Measurements from ENCODE around the gene LYZL6. TPM values are rescaled to one million over a fixed set of nuclear protein-coding genes. Genes with fewer than 3 reads are reported as not detected.
A peak's percentile ranks its signal among the peaks of the same experiment; 100 is the strongest.

LYZL6 gene
- total and polyA plus RNA-seq, 4 experiments from 2014 or later = not detected

- ChIA-PET POLR2A (ENCODE audit: partially characterized antibody) (interaction anchor here (0.8 kb wide), 1 partner anchor 94 kb away, joined by 3 read pairs; no protein-coding TSS in a partner anchor), CTCF (ENCODE audit: partially characterized antibody) (interaction anchor here (0.7 to 2.4 kb wide), 25 partner anchors 8 to 513 kb away, joined by 3 to 14 read pairs (median 4); partner anchors contain the start of gene LYZL6)
- no peaks in the 10 kb centered on the region for H3K4me1 ChIP-seq (ENCODE audit: insufficient read depth, low read length)
- H3K27ac ChIP-seq (ENCODE audit: low read depth, low read length) = no peak overlapping the region
- Mint-ChIP-seq H3K9me3 (peaks cover 0 to 2% (median 0%) of the 10 kb centered on the region in 8 donors), H3K27ac (no peak overlapping the region), H3K27me3 (peaks cover 0 to 4% of the 10 kb centered on the region in 2 donors), H3K4me3 (peak overlapping the region in 1 of 8 donors; percentile 29), H3K36me3 (no peaks in the 10 kb centered on the region), H3K4me1 (peaks cover 0 to 3% (median under 1%) of the 10 kb centered on the region in 4 donors)
- H3K36me3 ChIP-seq (ENCODE audit: insufficient read depth, low read length) = no peaks in the 10 kb centered on the region
- no peaks in the 10 kb centered on the region for H3K27me3 ChIP-seq (ENCODE audit: insufficient read depth, low read length)
- intact Hi-C loops (cut with micrococcal nuclease) = loop anchor here (1.0 kb wide), 3 partner anchors 103 to 514 kb away; no protein-coding TSS in a partner anchor
- H3K4me3 ChIP-seq (ENCODE audit: low read length in 2 of 2) = no peak overlapping the region
- peak; percentile 52 to 64 (median 56) for DNase-seq
- no peaks in the 10 kb centered on the region for H3K9me3 ChIP-seq (ENCODE audit: control insufficient read depth in 1 of 2, low read length in 2 of 2)
These were observed 26.3 kb upstream of the LYZL6 start for GRCh38 chr17:35969558-35970380.

GRCh38 chr17:35968520-35969054 is 25.1 kb upstream of the LYZL6 start:
- intact Hi-C loops (cut with micrococcal nuclease) = loop anchor here (1.0 kb wide), 3 partner anchors 104 to 515 kb away; no protein-coding TSS in a partner anchor
- H3K27me3 Mint-ChIP-seq = peaks cover 0 to 4% of the 10 kb centered on the region in 2 donors
- no peak overlapping the region for H3K4me3 Mint-ChIP-seq
- no peaks in the 10 kb centered on the region for H3K4me1 ChIP-seq (ENCODE audit: insufficient read depth, low read length)
- H3K27ac Mint-ChIP-seq = no peak overlapping the region
- POLR2A ChIA-PET (ENCODE audit: partially characterized antibody) = no interaction called here
- DNase-seq = no peak
- H3K4me1 Mint-ChIP-seq = peaks cover 0 to 3% (median under 1%) of the 10 kb centered on the region in 4 donors
- H3K36me3 Mint-ChIP-seq = no peaks in the 10 kb centered on the region
- H3K36me3 ChIP-seq (ENCODE audit: insufficient read depth, low read length) = no peaks in the 10 kb centered on the region
- H3K9me3 Mint-ChIP-seq = peaks cover 0 to 2% (median 0%) of the 10 kb centered on the region in 8 donors
- H3K27me3 ChIP-seq (ENCODE audit: insufficient read depth, low read length) = no peaks in the 10 kb centered on the region
- no peak overlapping the region for H3K4me3 ChIP-seq (ENCODE audit: low read length in 2 of 2)
- H3K27ac ChIP-seq (ENCODE audit: low read depth, low read length) = no peak overlapping the region
- CTCF ChIA-PET (ENCODE audit: partially characterized antibody) = interaction anchor here (0.7 to 2.4 kb wide), 20 partner anchors 8 to 509 kb away, joined by 3 to 14 read pairs (median 4); no protein-coding TSS in a partner anchor
- no peaks in the 10 kb centered on the region for H3K9me3 ChIP-seq (ENCODE audit: control insufficient read depth in 1 of 2, low read length in 2 of 2)

- CTCF ChIA-PET (ENCODE audit: partially characterized antibody) = interaction anchor here (1.1 to 1.6 kb wide), 2 partner anchors 11 to 201 kb away, joined by 5 to 11 read pairs; no protein-coding TSS in a partner anchor
- H3K36me3 Mint-ChIP-seq = no peaks in the 10 kb centered on the region
- H3K4me1 Mint-ChIP-seq = peaks cover 0 to 3% (median 0%) of the 10 kb centered on the region in 4 donors
- Histone ChIP-seq H3K27me3 (ENCODE audit: insufficient read depth, low read length) (no peaks in the 10 kb centered on the region), H3K4me1 (ENCODE audit: insufficient read depth, low read length) (no peaks in the 10 kb centered on the region), H3K27ac (ENCODE audit: low read depth, low read length) (no peak overlapping the region), H3K4me3 (ENCODE audit: low read length in 2 of 2) (no peak overlapping the region), H3K36me3 (ENCODE audit: insufficient read depth, low read length) (no peaks in the 10 kb centered on the region), H3K9me3 (ENCODE audit: control insufficient read depth in 1 of 2, low read length in 2 of 2) (no peaks in the 10 kb centered on the region)
- peaks cover 0 to 2% (median 0%) of the 10 kb centered on the region in 8 donors for H3K9me3 Mint-ChIP-seq
- intact Hi-C loops (cut with micrococcal nuclease) = no loop called here
- no peak overlapping the region for H3K4me3 Mint-ChIP-seq
- peaks cover 4% of the 10 kb centered on the region in 2 donors for H3K27me3 Mint-ChIP-seq
- no peak overlapping the region for H3K27ac Mint-ChIP-seq
- POLR2A ChIA-PET (ENCODE audit: partially characterized antibody) = no interaction called here
- DNase-seq = no peak
These were observed 21.8 kb upstream of the LYZL6 start for GRCh38 chr17:35965272-35965671.

GRCh38 chr17:35963663-35964062 is 20.1 kb upstream of the LYZL6 start:
- peaks cover under 1 to 5% of the 10 kb centered on the region in 2 donors for H3K27me3 Mint-ChIP-seq
- no peaks in the 10 kb centered on the region for H3K36me3 Mint-ChIP-seq
- H3K36me3 ChIP-seq (ENCODE audit: insufficient read depth, low read length) = no peaks in the 10 kb centered on the region
- ChIA-PET CTCF (ENCODE audit: partially characterized antibody) (interaction anchor here (0.9 to 2.4 kb wide), 3 partner anchors 12 to 109 kb away, joined by 3 to 10 read pairs (median 3); no protein-coding TSS in a partner anchor), POLR2A (ENCODE audit: partially characterized antibody) (no interaction called here)
- H3K4me1 Mint-ChIP-seq = no peaks in the 10 kb centered on the region
- H3K4me3 ChIP-seq (ENCODE audit: low read length in 2 of 2) = no peak overlapping the region
- H3K9me3 Mint-ChIP-seq = peaks cover 0 to 2% (median 0%) of the 10 kb centered on the region in 8 donors
- DNase-seq = no peak
- intact Hi-C loops (cut with micrococcal nuclease) = no loop called here
- no peaks in the 10 kb centered on the region for H3K27me3 ChIP-seq (ENCODE audit: insufficient read depth, low read length)
- H3K4me3 Mint-ChIP-seq = no peak overlapping the region
- no peaks in the 10 kb centered on the region for H3K9me3 ChIP-seq (ENCODE audit: control insufficient read depth in 1 of 2, low read length in 2 of 2)
- no peak overlapping the region for H3K27ac ChIP-seq (ENCODE audit: low read depth, low read length)
- no peaks in the 10 kb centered on the region for H3K4me1 ChIP-seq (ENCODE audit: insufficient read depth, low read length)
- no peak overlapping the region for H3K27ac Mint-ChIP-seq

GRCh38 chr17:35953720-35954119 is 10.2 kb upstream of the LYZL6 start:
- H3K9me3 ChIP-seq (ENCODE audit: control insufficient read depth in 1 of 2, low read length in 2 of 2) = no peaks in the 10 kb centered on the region
- peaks cover 0 to 5% (median 0%) of the 10 kb centered on the region in 8 donors for H3K9me3 Mint-ChIP-seq
- H3K36me3 Mint-ChIP-seq = no peaks in the 10 kb centered on the region
- POLR2A ChIA-PET (ENCODE audit: partially characterized antibody) = no interaction called here
- peaks cover 0 to 3% (median 0%) of the 10 kb centered on the region in 4 donors for H3K4me1 Mint-ChIP-seq
- H3K27me3 Mint-ChIP-seq = peaks cover 7 to 10% of the 10 kb centered on the region in 2 donors
- H3K36me3 ChIP-seq (ENCODE audit: insufficient read depth, low read length) = no peaks in the 10 kb centered on the region
- H3K4me3 ChIP-seq (ENCODE audit: low read length in 2 of 2) = no peak overlapping the region
- H3K4me1 ChIP-seq (ENCODE audit: insufficient read depth, low read length) = no peaks in the 10 kb centered on the region
- no peak overlapping the region for H3K27ac Mint-ChIP-seq
- no peak for DNase-seq
- CTCF ChIA-PET (ENCODE audit: partially characterized antibody) = no interaction called here
- no peak overlapping the region for H3K4me3 Mint-ChIP-seq
- intact Hi-C loops (cut with micrococcal nuclease) = no loop called here
- no peaks in the 10 kb centered on the region for H3K27me3 ChIP-seq (ENCODE audit: insufficient read depth, low read length)
- H3K27ac ChIP-seq (ENCODE audit: low read depth, low read length) = no peak overlapping the region

GRCh38 chr17:35949401-35949800 is 5.9 kb upstream of the LYZL6 start:
- Mint-ChIP-seq H3K4me3 (no peak overlapping the region), H3K27me3 (no peaks in the 10 kb centered on the region), H3K9me3 (no peaks in the 10 kb centered on the region), H3K4me1 (peaks cover 0 to 8% (median 0%) of the 10 kb centered on the region in 4 donors), H3K36me3 (no peaks in the 10 kb centered on the region), H3K27ac (no peak overlapping the region)
- Histone ChIP-seq H3K27ac (ENCODE audit: low read depth, low read length) (no peak overlapping the region), H3K4me1 (ENCODE audit: insufficient read depth, low read length) (peaks cover 3% of the 10 kb centered on the region), H3K36me3 (ENCODE audit: insufficient read depth, low read length) (no peaks in the 10 kb centered on the region), H3K9me3 (ENCODE audit: control insufficient read depth in 1 of 2, low read length in 2 of 2) (no peaks in the 10 kb centered on the region), H3K27me3 (ENCODE audit: insufficient read depth, low read length) (no peaks in the 10 kb centered on the region), H3K4me3 (ENCODE audit: low read length in 2 of 2) (no peak overlapping the region)
- DNase-seq = no peak
- POLR2A ChIA-PET (ENCODE audit: partially characterized antibody) = interaction anchor here (1.4 kb wide), 1 partner anchor 537 kb away, joined by 3 read pairs; the partner anchor contains the start of gene ZNHIT3
- CTCF ChIA-PET (ENCODE audit: partially characterized antibody) = interaction anchor here (2.8 kb wide), 1 partner anchor 9 kb away, joined by 7 read pairs; no protein-coding TSS in a partner anchor
- intact Hi-C loops (cut with micrococcal nuclease) = no loop called here

GRCh38 chr17:35948092-35948491 is 4.6 kb upstream of the LYZL6 start:
- ChIA-PET CTCF (ENCODE audit: partially characterized antibody) (interaction anchor here (0.7 to 2.8 kb wide), 9 partner anchors 10 to 201 kb away, joined by 3 to 9 read pairs (median 4); no protein-coding TSS in a partner anchor), POLR2A (ENCODE audit: partially characterized antibody) (interaction anchor here (1.4 to 1.6 kb wide), 2 partner anchors 139 to 538 kb away, joined by 3 read pairs; partner anchors contain the start of genes TAF15 and ZNHIT3)
- Mint-ChIP-seq H3K4me3 (no peak overlapping the region), H3K9me3 (no peaks in the 10 kb centered on the region), H3K27me3 (no peaks in the 10 kb centered on the region), H3K27ac (no peak overlapping the region), H3K4me1 (peaks cover 0 to 8% (median 0%) of the 10 kb centered on the region in 4 donors), H3K36me3 (no peaks in the 10 kb centered on the region)
- H3K27me3 ChIP-seq (ENCODE audit: insufficient read depth, low read length) = no peaks in the 10 kb centered on the region
- H3K27ac ChIP-seq (ENCODE audit: low read depth, low read length) = no peak overlapping the region
- H3K4me1 ChIP-seq (ENCODE audit: insufficient read depth, low read length) = peaks cover 3% of the 10 kb centered on the region
- no peak for DNase-seq
- intact Hi-C loops (cut with micrococcal nuclease) = no loop called here
- H3K36me3 ChIP-seq (ENCODE audit: insufficient read depth, low read length) = no peaks in the 10 kb centered on the region
- H3K4me3 ChIP-seq (ENCODE audit: low read length in 2 of 2) = no peak overlapping the region
- no peaks in the 10 kb centered on the region for H3K9me3 ChIP-seq (ENCODE audit: control insufficient read depth in 1 of 2, low read length in 2 of 2)

Measured in CD4-positive, alpha-beta memory T cell (primary cell).